GM18907 (cell line): Measurements from ENCODE around the gene WDR18.
A peak's percentile ranks its signal among the peaks of the same experiment; 100 is the strongest.

Experiments used
- ATAC-seq: cut with Tn5 transposase; IDR thresholded peaks from one replicate; pipeline ENCODE4 v1.9.1; 2021; ENCODE audit warnings: mild to moderate bottlenecking, moderate library complexity; ENCODE audit not compliant: unreplicated experiment

WDR18 gene

GRCh38 chr19:964116-964520 lies 20.0 kb upstream of the WDR18 start:
- no peak for ATAC-seq

GRCh38 chr19:964761-965694 lies 19.1 kb upstream of the WDR18 start:
- ATAC-seq, result no peak

DNA sequence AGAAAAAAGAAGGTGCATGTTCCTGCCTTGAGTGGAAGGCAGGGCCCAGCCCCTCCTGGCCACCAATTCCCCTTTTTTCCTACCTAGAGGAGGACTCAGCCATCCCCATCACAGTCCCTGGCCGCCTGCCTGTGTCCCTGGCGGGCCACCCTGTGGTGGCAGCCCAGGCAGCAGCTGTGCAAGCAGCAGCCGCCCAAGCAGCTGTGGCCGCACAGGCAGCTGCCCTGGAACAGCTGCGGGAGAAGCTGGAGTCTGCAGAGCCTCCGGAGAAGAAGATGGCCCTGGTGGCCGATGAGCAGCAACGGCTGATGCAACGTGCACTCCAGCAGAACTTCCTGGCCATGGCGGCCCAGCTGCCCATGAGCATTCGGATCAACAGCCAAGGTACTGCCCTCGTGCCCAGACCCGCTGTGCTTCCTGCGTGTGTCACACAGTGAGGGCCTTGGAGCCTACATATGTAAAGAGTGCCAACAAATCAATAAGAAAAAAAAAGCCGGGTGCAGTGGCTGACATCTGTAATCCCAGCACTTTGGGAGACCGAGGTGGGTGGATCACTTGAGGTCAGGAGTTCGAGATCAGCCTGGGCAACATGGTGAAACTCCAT lies 17.6 kb upstream of the WDR18 start:
- no peak for ATAC-seq

DNA sequence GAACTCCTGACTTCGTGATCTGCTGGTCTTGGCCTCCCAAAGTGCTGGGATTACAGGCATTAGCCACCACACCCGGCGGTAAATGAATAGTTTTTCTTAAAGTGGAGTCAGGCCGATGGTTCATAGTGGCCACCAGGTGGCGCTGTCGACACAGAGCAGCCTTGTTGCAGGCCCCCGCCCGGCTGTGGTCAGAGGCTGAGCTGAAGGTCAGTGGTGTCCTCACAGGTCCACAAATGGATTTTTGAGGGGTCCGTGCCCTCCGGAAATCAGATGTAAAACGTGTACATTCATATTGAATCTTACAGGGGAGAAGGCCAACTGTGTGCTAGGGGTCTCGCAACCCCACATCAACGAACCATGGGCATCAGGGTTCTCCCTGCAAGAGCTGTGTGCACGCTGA lies 13.4 kb upstream of the WDR18 start:
- no peak for ATAC-seq

- ATAC-seq, result no peak
These were observed 12.3 kb upstream of the WDR18 start for GRCh38 chr19:971795-972194.

DNA sequence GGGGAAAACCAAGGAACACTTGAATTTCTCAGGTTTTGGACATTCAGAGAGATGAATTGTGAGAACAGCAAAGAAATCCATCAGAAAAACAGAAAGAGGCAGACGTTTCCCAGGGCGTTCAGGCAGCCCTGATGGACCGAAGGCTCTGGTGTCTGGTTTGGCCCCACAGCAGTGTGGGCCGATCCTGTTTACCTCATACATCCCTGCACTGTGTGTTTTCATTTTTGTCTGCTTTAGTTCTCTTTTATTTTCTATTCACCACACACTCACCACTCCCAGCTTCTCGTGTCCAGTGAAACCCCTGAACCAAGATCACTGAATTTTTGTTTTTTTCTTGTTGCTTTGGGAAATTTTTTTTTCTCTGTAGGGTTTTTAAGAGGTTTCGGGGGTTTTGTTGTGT lies 11.9 kb upstream of the WDR18 start:
- no peak for ATAC-seq

GRCh38 chr19:973726-974563 lies 10.2 kb upstream of the WDR18 start:
- ATAC-seq, result no peak

- ATAC-seq, result no peak
These were observed 9.4 kb upstream of the WDR18 start for GRCh38 chr19:974564-975257.

DNA sequence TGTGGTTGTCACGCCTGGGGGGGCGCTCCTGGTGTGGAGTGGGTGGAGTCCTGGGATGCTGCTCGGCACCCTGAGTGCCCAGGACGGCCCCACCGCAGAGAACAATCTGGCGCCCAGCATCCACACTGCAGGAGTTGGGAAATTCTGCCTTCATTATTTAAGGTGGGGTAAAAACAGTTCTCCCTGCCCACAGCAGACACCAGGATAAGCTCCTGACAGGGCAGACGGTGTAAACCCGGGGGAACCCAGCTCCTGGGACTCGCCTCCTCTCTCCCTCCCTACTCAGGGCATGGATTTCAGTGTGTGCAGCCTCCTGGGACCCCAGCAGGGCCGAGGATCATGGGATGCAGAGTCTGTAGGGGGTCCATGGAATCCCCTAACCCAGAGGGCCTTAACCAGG lies 7.7 kb upstream of the WDR18 start:
- ATAC-seq, result no peak

DNA sequence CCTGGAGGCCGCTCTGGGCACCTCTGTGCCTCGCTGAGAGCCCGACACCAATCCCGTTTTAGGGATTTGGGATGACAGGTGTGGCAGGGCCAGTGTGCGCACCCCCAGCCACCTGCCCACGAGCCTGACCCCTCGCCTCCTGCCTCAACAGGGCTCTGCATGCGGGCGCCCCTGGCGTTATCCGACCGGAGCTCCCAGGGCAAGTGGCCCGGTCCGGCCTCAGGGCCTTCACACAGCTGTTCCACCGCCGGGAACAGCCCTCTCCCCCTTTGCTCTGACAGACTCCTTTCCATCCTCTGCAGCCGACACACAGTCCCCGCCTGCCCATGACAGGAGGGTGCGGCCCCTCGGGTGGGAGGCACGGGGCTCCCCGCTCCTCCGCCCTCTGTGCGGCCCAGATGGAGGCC lies 7.1 kb upstream of the WDR18 start:
- ATAC-seq, result no peak

DNA sequence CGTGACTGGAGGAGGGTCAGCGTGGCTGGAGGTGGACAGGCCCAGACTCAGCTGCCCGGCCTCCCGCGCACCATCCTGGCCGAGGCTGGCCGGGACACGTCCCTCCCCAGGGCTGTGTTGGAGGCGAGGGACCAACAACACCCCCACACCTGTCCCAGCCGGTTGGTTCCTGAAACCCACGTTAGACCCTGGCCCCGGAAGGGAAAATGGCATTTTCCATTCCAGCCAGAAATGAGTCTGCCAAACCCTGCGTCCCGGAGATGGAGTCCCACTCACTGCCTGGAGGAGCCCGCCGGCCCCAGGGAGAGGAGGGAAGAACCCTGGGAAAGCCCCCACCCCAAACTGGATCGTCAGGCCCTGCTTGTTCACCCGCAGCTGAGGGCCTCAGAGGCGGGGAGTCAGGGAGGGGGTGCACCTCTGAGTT lies 4.8 kb upstream of the WDR18 start:
- ATAC-seq, result no peak

- no peak for ATAC-seq
These were observed 3.8 kb upstream of the WDR18 start for GRCh38 chr19:980133-980998.

GRCh38 chr19:982567-983170 lies 1.5 kb upstream of the WDR18 start:
- ATAC-seq, result peak; percentile 50

DNA sequence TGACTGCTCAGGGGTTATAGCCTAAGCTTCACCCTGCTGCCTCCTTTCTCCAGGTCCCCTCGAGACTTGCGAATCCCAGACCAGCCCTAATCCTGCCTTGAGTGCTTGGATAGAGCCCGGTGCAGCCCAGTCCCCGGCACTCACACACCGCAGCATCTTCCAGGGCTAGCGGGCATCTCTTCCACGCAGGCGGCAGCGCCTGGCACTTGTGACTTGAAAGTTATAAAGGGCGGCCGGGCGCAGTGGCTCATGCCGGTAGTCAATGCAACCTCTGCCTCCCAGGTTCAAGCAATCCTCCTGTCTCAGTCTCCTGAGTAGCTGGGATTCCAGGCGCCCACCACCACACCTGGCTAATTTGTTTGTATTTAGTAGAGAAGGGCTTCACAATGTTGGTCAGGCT lies 1.9 kb downstream of the WDR18 start:
- ATAC-seq, result no peak

- no peak for ATAC-seq
These were observed 3.9 kb downstream of the WDR18 start for GRCh38 chr19:988081-988480.

DNA sequence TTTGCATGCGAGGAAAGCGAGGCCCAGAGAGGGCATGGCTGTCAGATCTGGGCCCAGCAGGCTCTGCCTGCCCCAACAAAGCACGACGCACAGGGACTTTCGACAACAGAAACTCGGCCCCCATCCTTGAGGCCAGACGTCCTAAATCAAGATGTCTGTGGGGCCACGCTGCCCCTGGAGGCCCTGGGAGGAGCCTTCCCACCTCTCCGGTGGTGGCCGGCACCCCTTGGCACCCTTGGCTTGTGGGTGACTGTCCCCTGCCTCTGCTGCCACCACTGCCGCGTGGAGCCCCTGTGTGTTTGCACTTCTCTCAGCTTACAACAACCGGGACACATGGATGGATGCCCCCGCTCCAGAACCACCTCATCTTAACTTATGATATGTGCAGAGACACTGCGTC lies 4.4 kb downstream of the WDR18 start:
- ATAC-seq, result no peak

DNA sequence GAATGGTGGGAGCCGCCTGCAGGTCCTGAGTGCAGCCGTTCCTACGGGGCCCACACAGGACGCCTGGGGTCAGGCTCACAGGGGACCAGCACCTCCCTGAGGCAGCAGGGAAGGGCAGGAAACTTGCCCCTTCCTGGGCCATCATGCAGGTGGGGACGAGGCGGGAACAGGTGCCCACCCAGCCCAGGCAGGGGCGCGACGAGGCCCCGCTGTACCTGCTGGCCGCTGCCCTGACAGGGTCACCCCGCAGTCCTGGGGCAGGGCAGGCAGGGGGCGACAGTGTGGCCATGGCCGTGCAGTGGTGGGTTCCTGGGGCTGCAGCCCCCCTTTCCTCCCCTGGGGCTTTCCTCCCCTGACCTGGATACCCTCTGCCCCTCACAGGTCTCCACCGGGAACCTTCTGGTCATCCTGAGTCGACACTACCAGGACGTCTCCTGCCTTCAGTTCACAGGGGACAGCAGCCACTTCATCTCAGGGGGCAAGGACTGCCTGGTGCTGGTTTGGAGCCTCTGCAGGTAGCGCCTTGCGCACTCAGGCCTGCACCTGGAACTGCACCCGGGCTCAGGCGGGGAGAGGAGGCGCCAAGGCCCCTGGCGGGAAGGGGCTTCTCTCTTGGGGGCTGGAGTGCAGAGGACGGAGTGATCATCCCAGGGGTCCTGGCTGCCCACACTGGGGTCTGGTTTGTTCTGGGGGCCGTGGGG lies 5.4 kb downstream of the WDR18 start:
- ATAC-seq, result no peak

DNA sequence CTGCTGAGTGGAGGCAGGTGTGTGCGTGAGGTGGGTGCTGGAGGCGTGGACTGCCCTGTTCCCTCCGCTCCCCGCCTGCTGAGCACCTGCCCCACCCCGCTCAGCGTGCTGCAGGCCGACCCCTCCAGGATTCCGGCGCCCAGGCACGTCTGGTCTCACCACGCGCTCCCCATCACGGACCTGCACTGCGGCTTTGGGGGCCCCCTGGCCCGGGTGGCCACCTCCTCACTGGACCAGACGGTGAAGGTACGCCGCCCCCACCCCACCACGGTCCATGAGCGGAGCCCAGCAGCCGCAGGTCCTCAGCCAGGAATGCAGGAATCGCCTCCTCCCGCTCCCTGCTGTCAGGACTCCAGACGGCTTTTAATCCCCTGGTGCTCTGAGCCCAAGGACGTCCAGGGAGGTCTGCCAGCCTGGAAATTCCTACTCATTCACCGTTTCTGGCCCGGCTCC lies 6.0 kb downstream of the WDR18 start:
- no peak for ATAC-seq

GRCh38 chr19:990746-991145 lies 6.6 kb downstream of the WDR18 start:
- ATAC-seq, result no peak
